ENCODE measurements around the gene PUS3.

The PUS3 gene

DNA sequence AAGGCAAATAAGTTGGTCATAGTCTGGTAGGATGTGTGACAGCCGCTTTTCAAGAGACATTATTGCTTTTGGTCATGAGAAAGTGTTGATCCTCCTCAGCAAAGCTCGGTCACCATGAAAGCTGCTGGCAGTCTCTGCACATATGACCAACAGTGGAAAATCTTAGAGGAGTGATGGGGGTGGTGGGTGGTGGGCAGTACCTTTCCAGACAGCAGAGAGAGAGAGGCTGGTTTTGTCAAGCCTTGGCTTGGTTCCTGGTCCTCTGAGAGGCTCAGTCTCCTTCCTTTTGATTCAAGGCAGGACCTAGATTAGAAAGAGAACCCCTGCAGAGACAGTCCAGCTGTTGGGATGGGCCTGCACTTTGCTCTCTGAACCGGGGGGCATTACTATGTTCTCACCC is 22.8 kb upstream of the PUS3 start:
- H3K36me3 ChIP-seq (ENCODE audit: insufficient read depth, low read length), result no peaks in the 10 kb centered on the region
- H3K4me3 ChIP-seq, result no peak overlapping the region
- TF ChIP-seq POLR2AphosphoS5 (IDR thresholded peaks at IDR 0.05; ENCODE audit: borderline replicate concordance, low read depth, low read length) (no peak), FOXP2 (optimal IDR thresholded peaks at IDR 0.05; ENCODE audit: control extremely low read depth, extremely low read length, insufficient read depth) (no peak), EZH2 (IDR thresholded peaks at IDR 0.05) (no peak)
- DNase-seq (ENCODE audit: low read depth, low spot score), result no peak
- no peak overlapping the region for H3K9ac ChIP-seq (ENCODE audit: insufficient read length)
- H3K27ac ChIP-seq, result no peak overlapping the region
- H3K9me3 ChIP-seq (ENCODE audit: low read depth, low read length), result no peaks in the 10 kb centered on the region

DNA sequence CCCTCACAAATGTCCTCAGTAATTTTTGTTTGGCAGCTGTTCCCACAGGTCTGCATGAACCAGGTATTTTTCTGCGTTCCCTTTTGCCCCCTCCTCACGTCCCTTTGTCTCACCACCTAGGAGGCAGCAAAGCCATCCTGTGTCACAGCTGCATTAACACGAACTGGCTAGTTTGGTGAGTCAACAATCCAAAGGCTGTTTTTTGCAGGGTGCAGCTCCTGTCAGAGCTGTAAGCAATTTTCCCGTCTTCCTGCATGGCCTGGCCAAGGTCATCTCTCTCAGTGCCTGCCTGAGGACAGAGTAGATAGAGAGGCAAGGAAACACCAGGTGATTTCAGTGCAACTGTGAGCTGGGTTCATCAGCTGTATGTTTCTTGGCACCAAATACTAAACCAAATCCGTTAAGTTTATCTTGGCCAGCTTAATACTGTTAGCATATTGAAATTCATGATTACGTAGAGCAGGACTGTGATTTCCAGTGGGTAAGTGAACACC is 22.3 kb upstream of the PUS3 start:
- DNase-seq (ENCODE audit: low read depth, low spot score), result no peak
- Histone ChIP-seq H3K4me3 (no peak overlapping the region), H3K9ac (ENCODE audit: insufficient read length) (no peak overlapping the region), H3K9me3 (ENCODE audit: low read depth, low read length) (no peaks in the 10 kb centered on the region), H3K27ac (no peak overlapping the region), H3K36me3 (ENCODE audit: insufficient read depth, low read length) (no peaks in the 10 kb centered on the region)
- TF ChIP-seq POLR2AphosphoS5 (IDR thresholded peaks at IDR 0.05; ENCODE audit: borderline replicate concordance, low read depth, low read length) (no peak), FOXP2 (optimal IDR thresholded peaks at IDR 0.05; ENCODE audit: control extremely low read depth, extremely low read length, insufficient read depth) (no peak), EZH2 (IDR thresholded peaks at IDR 0.05) (no peak)

DNA sequence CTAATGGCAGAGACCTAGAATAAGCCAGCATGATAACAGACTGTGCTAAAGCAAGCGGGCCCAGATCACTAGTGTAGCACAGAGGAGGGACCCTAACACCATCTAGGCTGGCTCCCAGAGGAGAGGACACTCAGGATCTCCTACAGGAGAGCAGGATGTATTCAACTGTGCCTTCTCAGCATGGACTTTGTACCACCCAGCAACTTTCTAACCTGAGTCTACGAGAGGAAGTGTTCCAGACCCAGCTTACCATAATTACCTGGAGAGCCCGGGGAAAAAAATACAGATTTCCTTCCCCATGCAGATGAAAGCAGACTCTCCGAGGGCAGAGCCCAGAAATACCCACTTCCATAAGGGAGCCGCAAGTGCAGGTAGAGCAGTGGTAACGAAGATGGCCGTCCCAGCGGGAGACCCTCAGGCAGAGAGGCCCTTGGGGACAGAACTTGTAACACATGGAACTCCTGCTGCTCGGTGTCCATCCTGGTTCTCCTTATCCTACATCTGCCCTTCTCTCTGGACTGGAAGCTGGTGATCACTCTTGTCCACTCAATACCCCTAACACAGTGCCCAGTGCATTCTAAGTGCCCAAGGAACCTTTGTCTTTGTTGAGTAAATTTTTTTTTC is 21.5 kb upstream of the PUS3 start:
- DNase-seq (ENCODE audit: low read depth, low spot score), result no peak
- Histone ChIP-seq H3K9ac (ENCODE audit: insufficient read length) (no peak overlapping the region), H3K4me3 (no peak overlapping the region), H3K36me3 (ENCODE audit: insufficient read depth, low read length) (no peaks in the 10 kb centered on the region), H3K9me3 (ENCODE audit: low read depth, low read length) (no peaks in the 10 kb centered on the region), H3K27ac (no peak overlapping the region)
- no peak for TF ChIP-seq FOXP2 (optimal IDR thresholded peaks at IDR 0.05; ENCODE audit: control extremely low read depth, extremely low read length, insufficient read depth)
- TF ChIP-seq EZH2 (IDR thresholded peaks at IDR 0.05), result no peak
- TF ChIP-seq POLR2AphosphoS5 (IDR thresholded peaks at IDR 0.05; ENCODE audit: borderline replicate concordance, low read depth, low read length), result no peak

DNA sequence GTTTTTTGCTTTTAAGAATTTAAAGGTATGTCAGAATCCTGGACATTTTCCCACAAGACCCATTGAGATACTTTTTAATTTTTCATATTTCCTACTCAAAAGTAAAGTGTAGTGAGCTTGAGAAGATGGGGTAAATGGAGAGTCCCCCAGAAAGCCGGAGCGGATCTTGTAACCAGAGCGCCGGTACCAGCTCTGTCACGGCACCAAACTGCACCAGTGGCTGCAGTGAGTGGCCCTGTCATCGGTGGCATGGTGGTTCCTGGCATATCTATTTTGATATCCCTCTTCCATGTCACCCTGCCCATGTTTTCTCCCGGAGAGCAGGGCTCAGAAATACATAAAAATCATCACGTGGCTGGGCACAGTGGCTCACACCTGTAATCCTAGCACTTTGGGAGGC is 20.6 kb upstream of the PUS3 start:
- TF ChIP-seq POLR2AphosphoS5 (IDR thresholded peaks at IDR 0.05; ENCODE audit: borderline replicate concordance, low read depth, low read length), result no peak
- TF ChIP-seq FOXP2 (optimal IDR thresholded peaks at IDR 0.05; ENCODE audit: control extremely low read depth, extremely low read length, insufficient read depth), result no peak
- TF ChIP-seq EZH2 (IDR thresholded peaks at IDR 0.05), result no peak
- Histone ChIP-seq H3K36me3 (ENCODE audit: insufficient read depth, low read length) (no peaks in the 10 kb centered on the region), H3K9ac (ENCODE audit: insufficient read length) (no peak overlapping the region), H3K9me3 (ENCODE audit: low read depth, low read length) (no peaks in the 10 kb centered on the region), H3K4me3 (no peak overlapping the region), H3K27ac (no peak overlapping the region)
- no peak for DNase-seq (ENCODE audit: low read depth, low spot score)

DNA sequence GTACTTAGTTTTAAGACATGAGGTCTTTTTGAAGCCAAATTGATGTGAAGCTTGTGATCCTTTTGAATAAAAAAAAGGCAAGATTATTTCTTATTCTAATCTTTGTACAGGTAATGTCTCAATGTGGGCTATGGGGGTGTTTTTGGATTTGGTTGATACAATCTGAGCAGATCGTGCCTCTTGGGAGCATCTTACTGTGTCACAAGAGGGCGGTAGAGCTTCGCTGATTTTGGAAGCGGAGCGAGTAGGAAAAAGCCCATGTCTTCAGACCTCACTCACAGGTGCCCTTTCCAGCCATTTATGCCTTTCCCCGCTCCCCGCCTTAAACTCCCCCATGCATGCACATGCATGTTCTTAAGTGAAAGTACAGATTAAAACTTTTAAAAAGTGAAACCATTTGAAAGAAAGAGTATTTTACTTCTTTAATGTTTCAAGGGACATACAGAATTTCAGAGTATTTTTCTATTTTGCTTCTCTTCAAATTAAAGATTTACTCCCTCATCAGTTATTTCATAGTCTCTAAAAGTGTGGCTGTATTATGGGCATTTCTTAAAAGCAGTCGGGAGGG is 20.1 kb upstream of the PUS3 start:
- no peak for DNase-seq (ENCODE audit: low read depth, low spot score)
- Histone ChIP-seq H3K9me3 (ENCODE audit: low read depth, low read length) (no peaks in the 10 kb centered on the region), H3K36me3 (ENCODE audit: insufficient read depth, low read length) (no peaks in the 10 kb centered on the region), H3K9ac (ENCODE audit: insufficient read length) (no peak overlapping the region), H3K4me3 (no peak overlapping the region), H3K27ac (no peak overlapping the region)
- TF ChIP-seq FOXP2 (optimal IDR thresholded peaks at IDR 0.05; ENCODE audit: control extremely low read depth, extremely low read length, insufficient read depth) (no peak), EZH2 (IDR thresholded peaks at IDR 0.05) (no peak), POLR2AphosphoS5 (IDR thresholded peaks at IDR 0.05; ENCODE audit: borderline replicate concordance, low read depth, low read length) (no peak)

DNA sequence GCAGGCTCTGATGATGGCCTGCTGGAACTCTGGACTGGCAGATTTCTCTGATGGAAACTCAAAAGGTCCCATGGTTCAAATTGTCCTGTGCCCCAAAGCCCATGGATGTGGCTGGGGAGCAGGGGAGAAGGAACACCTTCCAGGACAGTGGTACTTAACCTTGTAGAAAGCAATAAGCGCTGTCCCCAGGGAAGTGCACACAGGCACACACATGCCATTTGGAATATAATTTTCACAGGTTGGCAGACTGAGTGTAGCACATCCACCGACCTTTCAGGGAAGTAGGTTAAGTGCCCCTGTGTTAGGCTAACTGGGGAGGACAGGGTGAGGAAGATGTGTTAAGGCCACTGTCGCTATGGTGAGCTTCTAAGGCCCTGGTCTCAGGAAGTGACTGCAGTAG is 19.1 kb upstream of the PUS3 start:
- H3K27ac ChIP-seq, result no peak overlapping the region
- no peak for TF ChIP-seq EZH2 (IDR thresholded peaks at IDR 0.05)
- TF ChIP-seq POLR2AphosphoS5 (IDR thresholded peaks at IDR 0.05; ENCODE audit: borderline replicate concordance, low read depth, low read length), result no peak
- TF ChIP-seq FOXP2 (optimal IDR thresholded peaks at IDR 0.05; ENCODE audit: control extremely low read depth, extremely low read length, insufficient read depth), result no peak
- no peak for DNase-seq (ENCODE audit: low read depth, low spot score)
- no peaks in the 10 kb centered on the region for H3K9me3 ChIP-seq (ENCODE audit: low read depth, low read length)
- no peak overlapping the region for H3K4me3 ChIP-seq
- no peak overlapping the region for H3K9ac ChIP-seq (ENCODE audit: insufficient read length)
- no peaks in the 10 kb centered on the region for H3K36me3 ChIP-seq (ENCODE audit: insufficient read depth, low read length)

DNA sequence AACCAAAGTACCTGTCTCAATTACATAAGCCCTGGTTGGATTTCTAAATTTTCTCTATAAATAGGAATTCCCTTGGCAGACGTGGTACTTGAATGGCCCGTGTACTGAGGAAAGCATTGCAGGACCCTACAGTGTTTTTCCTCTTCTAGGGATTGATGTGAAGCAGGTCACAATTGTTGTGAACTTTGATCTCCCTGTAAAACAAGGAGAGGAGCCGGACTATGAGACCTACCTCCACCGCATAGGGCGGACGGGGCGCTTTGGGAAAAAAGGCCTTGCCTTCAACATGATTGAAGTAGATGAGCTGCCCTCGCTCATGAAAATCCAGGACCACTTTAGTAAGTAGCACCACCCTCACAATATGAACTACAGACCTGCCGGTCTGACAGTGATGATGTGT is 18.0 kb upstream of the PUS3 start:
- Histone ChIP-seq H3K36me3 (ENCODE audit: insufficient read depth, low read length) (no peaks in the 10 kb centered on the region), H3K4me3 (no peak overlapping the region), H3K27ac (no peak overlapping the region), H3K9me3 (ENCODE audit: low read depth, low read length) (no peaks in the 10 kb centered on the region), H3K9ac (ENCODE audit: insufficient read length) (no peak overlapping the region)
- TF ChIP-seq EZH2 (IDR thresholded peaks at IDR 0.05) (no peak), FOXP2 (optimal IDR thresholded peaks at IDR 0.05; ENCODE audit: control extremely low read depth, extremely low read length, insufficient read depth) (no peak), POLR2AphosphoS5 (IDR thresholded peaks at IDR 0.05; ENCODE audit: borderline replicate concordance, low read depth, low read length) (no peak)
- no peak for DNase-seq (ENCODE audit: low read depth, low spot score)

DNA sequence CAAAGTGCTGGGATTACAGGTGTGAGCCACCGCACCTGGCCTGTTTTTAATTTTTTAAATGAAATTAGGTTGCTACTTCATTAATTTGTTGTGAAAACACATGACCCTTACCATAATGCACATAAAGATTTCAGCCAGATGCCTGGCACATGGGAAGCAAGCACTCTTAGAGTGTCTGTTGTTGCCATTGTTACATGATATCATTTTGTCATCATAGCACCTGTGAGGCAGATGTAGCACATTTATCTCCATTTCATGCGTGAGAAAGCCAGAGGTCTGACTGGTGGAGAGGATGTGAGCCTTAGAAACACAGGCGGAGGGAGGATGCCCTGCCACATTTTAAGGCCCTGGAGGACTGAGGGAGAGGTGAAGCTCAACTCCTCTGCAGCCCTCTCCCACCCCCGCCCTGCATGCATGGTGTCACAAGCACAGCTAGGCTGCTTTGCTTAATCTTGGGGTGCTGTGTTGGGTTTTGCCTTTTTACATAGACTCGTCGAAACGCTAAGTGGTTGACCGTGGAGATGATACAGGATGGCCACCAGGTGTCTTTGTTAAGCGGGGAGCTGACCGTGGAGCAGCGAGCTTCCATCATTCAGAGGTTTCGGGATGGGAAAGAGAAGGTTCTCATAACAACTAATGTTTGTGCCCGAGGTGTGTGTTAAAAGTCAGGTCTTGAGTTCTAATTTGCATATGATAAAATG is 15.3 kb upstream of the PUS3 start:
- Histone ChIP-seq H3K27ac (no peak overlapping the region), H3K9me3 (ENCODE audit: low read depth, low read length) (no peaks in the 10 kb centered on the region), H3K4me3 (no peak overlapping the region), H3K36me3 (ENCODE audit: insufficient read depth, low read length) (no peaks in the 10 kb centered on the region), H3K9ac (ENCODE audit: insufficient read length) (no peak overlapping the region)
- no peak for TF ChIP-seq EZH2 (IDR thresholded peaks at IDR 0.05)
- TF ChIP-seq FOXP2 (optimal IDR thresholded peaks at IDR 0.05; ENCODE audit: control extremely low read depth, extremely low read length, insufficient read depth), result no peak
- TF ChIP-seq POLR2AphosphoS5 (IDR thresholded peaks at IDR 0.05; ENCODE audit: borderline replicate concordance, low read depth, low read length), result no peak
- DNase-seq (ENCODE audit: low read depth, low spot score), result no peak

Data from SK-N-MC (cell line).